Hematopoietic multipotent progenitor cell (in vitro differentiated cells): Measurements from ENCODE around the gene HLA-DQA1. TPM values are rescaled to one million over a fixed set of nuclear protein-coding genes. Genes with fewer than 3 reads are reported as not detected.
"Not testable (repeated sequence)": the region's sequence is repeated elsewhere in the genome, so short reads cannot be mapped to it uniquely, and the experiment has no call there.

Experiments
- DNase-seq, 3 donors: peaks; one replicate each; pipeline ENCODE4 v3.0.0-alpha.2; 2011 to 2015; ENCODE audit warnings: low read depth in 2 of 3, low spot score in 2 of 3
- total RNA-seq: library from RNA; depleted of rRNA; stranded (reverse); fragments of >200 nt; gene quantifications from one replicate; pipeline ENCODE4 v1.2.3, GENCODE V29; 2012

The HLA-DQA1 gene
- total RNA-seq, 1 donor = 1.6 TPM

GRCh38 chr6:32621372-32621771 is 15.8 kb upstream of the HLA-DQA1 start:
- no peak for DNase-seq

- peak; percentile 44 to 94 (median 79) for DNase-seq
These were observed 14.4 kb upstream of the HLA-DQA1 start for GRCh38 chr6:32622545-32623401.

- no peak for DNase-seq
These were observed 13.5 kb upstream of the HLA-DQA1 start for GRCh38 chr6:32623693-32624092.

GRCh38 chr6:32624565-32624964 is 12.6 kb upstream of the HLA-DQA1 start:
- no peak for DNase-seq

- DNase-seq = no peak
These were observed 12.1 kb upstream of the HLA-DQA1 start for GRCh38 chr6:32625137-32625536.

GRCh38 chr6:32627249-32627648 is 10.0 kb upstream of the HLA-DQA1 start:
- DNase-seq = no peak

- DNase-seq = peak in 2 of 3 donors; percentile 62 to 88
These were observed 9.4 kb upstream of the HLA-DQA1 start for GRCh38 chr6:32627831-32628230.

GRCh38 chr6:32629793-32630192 is 7.4 kb upstream of the HLA-DQA1 start:
- DNase-seq = not testable (repeated sequence)

- no peak for DNase-seq
These were observed 1.6 kb upstream of the HLA-DQA1 start for GRCh38 chr6:32635526-32636123.

- no peak for DNase-seq
These were observed 677 bp downstream of the HLA-DQA1 start for GRCh38 chr6:32637883-32638282.

- DNase-seq = no peak
These were observed 1.5 kb downstream of the HLA-DQA1 start for GRCh38 chr6:32638532-32639219.

GRCh38 chr6:32639440-32640394 is 2.5 kb downstream of the HLA-DQA1 start:
- DNase-seq = no peak

- DNase-seq = no peak
These were observed 3.9 kb downstream of the HLA-DQA1 start for GRCh38 chr6:32641122-32641521.

GRCh38 chr6:32641785-32642719 is 4.8 kb downstream of the HLA-DQA1 start:
- not testable (repeated sequence) for DNase-seq

- no peak for DNase-seq
These were observed 5.5 kb downstream of the HLA-DQA1 start for GRCh38 chr6:32642720-32643106.

- DNase-seq = no peak
These were observed 6.7 kb downstream of the HLA-DQA1 start for GRCh38 chr6:32643904-32644303.

GRCh38 chr6:32645047-32645703 is 8.0 kb downstream of the HLA-DQA1 start:
- DNase-seq = no peak

GRCh38 chr6:32655203-32655710 is 18.1 kb downstream of the HLA-DQA1 start:
- DNase-seq = no peak

- DNase-seq = not testable (repeated sequence)
These were observed 20.1 kb downstream of the HLA-DQA1 start for GRCh38 chr6:32657329-32657728.
